GM19240 (cell line): Measurements from ENCODE around the gene TMEM94.
A peak's percentile ranks its signal among the peaks of the same experiment; 100 is the strongest.

ENCODE experiments used
- DNase-seq: peaks from one replicate; pipeline ENCODE4 v3.0.0; 2011; ENCODE audit warnings: low spot score; ENCODE audit not compliant: insufficient read length

Gene TMEM94

DNA sequence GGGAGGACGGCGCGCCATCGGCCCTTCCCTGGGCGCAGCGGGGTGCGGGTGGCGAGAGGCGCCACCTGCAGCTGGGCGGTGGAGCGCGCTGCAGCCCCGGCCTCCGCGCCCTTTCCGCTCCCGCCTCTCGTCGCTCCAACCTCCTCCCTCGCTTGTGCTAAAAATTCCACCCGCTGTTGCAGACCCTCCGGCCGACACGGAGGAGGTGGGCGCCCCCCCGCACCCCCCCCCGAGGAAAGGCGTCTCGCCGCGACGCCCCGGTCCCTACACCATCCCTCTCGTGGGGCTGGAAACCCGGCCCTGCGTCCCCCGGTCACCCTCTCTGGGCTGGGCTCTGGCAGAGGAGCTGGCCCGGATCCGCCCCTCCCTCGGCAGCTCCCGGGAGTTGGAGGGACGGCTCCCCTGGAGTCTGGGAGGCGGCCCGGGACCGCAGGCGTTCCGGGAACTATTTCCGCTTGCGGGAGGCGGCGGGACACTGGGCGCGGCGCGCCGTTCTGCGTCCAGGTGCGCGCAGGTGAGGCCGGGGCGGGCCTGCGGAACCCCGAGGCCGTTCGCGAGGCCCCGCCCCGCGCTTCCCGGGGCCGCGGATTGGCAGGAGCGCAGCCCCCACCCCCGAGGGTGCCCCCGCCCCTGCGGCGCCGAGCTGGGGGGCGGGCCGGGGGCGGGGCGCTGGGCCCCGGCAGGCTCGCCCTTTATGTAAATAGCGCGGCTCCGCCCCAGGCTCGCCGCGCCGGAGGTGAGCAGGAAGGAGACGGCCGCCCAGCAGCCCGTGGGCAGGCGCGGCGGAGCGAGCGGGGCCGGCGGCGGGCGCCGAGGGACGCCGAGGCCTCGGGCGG, 68.8 kb downstream of the TMEM94 start, which contains the start of gene LLGL2:
Gene LLGL2, plus strand, starts transcription at position 728 of the 836 bp plus-strand sequence. CDS start 17,730 bp downstream, outside the sequence.
- DNase-seq, result peak; percentile 89

DNA sequence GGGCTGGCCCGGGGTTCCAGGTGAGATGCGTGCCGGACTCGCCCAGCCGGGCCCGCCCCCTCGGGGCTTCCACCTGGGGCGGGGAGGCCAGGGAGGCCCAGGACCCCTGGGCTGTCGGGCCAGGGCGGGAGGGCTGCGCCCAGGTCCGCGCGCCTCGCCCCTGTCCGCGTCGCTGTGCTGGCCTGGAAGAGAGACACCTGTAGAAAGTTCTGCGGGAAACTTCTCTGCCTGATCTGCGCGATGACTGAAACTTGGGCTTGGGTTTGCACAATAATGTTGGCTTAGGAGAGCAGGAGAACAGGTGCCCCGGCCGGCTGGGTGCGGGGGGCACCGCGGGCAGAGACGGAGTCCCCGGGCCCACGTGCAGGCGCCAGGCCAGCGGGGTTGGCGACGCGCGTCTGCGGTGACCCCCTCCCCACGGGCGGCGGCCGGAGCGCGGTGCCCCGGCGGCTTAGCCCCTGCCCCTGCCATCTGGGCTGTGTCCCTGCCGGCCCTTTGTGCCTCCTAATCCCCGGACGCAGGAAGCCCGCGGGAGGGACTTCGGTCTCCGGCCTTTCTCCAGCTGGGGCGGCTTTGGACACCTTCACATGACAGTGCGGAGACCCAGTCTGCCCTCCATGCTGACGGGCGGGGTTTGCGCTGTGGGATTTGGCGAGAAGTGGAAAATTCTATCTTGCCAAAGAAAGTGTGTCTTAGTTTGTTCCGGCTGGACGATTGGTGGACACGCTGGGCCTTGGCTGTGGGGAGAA, 69.5 kb downstream of the TMEM94 start:
- DNase-seq, result no peak

DNA sequence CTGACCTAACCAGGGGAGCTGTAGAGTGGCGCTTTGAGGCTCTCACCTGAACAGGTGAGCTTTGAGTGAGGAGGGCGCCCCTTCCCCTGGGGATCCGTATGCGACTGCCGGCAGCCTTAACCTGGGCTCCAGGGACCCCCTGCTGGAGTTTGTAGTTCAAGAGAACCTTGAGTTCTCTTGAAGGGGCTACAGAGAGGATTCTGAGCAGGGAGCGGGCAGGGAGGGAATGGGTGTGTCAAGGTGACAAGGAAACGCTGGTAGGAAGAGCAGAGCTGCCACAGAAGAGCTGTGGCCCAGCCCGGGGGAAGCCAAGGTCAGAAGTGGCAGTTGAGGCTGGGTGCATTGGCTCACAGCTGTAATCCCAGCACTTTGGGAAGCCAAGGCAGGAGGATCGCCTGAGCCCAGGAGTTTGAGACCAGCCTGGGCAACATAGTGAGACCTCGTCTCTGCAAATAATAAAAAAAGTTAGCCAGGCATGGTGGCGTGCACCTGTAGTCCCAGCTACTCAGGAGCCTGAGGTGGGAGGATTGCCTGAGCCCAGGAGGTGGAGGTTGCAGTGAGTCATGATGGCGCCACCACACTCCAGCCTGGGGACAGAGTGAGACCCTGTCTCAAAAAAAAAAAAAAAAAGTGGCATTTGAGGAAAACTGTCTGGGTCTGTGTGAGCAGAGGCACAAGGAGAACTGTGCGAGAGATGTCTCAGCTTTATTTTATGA, 70.3 kb downstream of the TMEM94 start:
- DNase-seq, result no peak

DNA sequence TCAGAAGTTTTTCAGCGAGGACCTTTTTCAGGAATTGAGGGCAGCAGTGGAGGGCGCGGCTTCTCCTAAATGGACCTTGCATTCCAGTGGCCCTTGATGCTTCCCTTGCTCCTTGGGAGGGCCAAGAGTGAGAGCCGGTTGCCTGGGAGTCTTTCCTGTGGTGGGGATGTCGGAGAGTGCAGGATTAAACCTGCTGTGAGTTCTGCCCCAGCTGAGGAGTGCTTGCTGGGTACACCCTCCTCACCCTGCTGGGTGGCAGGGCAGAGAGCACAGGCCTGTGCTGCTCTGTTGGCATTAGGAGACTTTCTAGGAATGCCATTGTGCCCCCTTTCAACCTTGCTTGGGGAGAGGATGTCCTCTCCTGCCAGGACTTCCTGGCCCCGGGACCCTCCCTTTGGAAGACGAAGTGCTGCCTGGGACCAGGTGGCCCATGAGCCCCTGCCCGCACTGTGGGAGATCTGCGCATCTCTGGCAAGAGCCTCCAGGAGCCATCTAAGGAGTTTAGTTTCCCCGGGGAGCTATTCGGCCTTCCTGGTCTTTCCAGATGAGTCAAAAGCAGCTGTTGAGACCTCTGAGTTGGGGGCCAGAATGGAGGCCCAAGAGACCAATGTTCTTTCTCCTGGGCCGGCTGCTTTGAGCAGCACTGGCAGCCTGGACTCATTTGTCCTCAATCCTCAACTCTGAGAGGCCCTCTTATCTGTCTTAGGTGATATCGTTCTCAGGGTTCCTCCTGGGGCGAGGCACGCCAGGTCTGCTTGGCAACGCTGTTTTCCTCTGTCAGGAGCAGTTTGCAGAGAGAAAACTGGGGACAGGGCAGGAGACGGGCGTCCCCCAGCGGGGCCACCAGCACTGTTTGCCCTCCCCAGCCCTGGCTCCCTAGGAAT, 74.6 kb downstream of the TMEM94 start:
- no peak for DNase-seq

DNA sequence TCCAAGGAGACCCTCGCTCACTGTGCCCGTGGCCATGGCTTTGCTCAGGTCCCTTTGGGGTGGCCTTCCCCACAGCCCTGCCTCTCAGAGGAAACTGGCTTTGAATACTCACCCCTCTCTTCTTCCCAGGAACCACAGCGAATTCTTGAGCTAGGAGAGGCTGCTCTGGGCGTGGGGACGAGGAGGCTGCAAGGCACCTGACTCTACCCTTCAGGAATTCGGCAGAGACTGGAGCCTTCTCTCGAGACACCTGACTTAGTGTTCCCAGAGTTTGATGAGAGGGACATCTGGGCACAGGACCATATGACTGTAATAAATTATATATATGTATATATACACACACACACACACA, 75.3 kb downstream of the TMEM94 start:
- DNase-seq, result no peak

DNA sequence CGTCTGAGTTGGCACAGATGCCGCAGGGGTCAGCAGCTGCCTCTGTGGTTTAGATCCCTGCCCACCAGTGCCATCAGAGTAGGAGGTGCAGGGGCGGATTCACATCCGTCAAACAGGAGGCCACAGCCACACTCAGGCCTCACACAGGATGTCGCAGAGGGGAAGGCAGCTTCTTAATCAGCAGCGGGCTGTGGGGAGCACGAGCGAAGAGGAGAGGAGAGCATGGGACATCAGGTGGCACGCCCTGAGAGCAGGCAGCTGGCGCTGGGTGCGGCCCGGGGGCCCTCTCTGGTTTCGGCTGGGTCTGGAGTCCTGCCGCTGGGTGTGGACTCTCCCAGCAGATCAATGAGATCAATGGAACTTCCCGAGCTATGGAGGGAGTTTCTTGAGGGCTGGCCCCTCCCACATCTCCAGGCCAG, 78.7 kb downstream of the TMEM94 start:
- peak; percentile 51 for DNase-seq

DNA sequence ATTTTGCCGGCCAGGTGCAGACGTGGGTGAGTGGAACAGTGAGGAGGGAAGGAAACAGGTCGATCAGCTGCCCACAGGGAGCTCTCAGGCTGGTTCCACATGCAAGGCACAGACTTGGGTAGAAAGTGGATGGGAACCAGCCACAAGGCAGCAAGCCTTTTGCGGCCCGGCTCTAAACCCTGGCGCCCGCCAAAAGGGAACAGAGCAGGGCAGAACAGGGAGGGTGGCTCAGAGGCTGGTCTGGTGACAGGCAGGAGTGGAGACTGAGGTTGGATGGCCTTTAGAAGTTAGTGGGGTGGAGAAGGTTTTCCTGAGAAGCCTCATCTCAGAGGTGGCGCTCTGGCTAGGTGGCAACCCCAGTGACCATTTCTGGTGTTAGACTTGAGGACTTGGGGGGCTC, 79.4 kb downstream of the TMEM94 start:
- no peak for DNase-seq

DNA sequence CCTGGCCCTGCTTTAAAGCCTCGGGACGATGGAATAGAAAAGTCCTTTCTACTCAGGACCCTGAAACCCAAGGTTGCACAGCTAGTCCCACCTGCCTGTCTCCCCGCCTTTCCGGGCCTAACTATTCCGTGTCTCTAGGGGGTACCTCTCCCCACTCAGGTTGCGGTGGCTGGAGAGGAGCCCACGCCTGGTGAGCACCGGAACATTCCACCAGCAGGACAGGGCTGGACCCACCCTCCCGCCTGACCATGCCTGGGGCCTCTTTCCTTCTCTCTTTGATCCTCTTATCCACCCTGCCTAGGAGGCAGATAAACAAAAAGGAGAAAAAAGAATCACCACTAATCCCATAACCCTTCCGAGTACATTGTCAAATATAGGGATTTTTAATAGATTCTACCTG, 79.9 kb downstream of the TMEM94 start:
- no peak for DNase-seq

DNA sequence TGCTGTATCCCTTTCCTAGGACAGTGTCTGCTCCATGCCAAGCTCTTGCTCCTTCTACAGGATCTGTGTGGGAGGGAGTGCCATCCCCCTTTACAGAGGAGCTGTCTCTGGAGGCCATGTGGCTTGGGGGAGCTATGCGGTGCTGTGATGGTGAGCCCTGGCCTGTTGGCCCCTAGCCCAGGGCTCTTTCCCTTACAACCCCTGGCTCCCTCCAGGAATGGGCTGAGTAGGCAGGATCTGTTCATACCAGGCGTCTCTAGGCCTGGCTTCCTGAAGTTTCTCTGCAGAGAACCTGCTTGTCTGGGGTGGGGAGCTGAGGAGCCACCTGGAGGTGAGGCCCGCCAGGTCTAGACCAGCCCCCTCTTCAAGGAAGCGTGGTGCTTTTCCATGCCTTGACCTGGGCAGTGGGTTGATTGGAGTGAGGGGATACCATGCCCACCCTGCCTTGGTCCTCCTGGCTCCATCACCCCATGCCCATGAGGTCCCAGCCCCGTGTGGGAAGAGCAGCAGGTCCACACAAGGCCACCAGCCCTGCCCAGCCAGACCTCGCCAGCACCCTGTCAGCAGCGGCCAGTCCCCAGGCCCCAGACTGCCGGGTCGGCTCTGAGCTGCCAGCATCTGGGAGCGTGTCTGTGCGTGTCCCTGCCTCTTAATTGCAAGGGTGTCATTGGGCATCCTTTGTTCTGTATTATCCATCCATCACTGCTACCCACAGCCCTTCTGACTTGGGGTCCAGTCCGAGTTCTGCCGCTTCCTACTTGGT, 83.7 kb downstream of the TMEM94 start:
- no peak for DNase-seq

DNA sequence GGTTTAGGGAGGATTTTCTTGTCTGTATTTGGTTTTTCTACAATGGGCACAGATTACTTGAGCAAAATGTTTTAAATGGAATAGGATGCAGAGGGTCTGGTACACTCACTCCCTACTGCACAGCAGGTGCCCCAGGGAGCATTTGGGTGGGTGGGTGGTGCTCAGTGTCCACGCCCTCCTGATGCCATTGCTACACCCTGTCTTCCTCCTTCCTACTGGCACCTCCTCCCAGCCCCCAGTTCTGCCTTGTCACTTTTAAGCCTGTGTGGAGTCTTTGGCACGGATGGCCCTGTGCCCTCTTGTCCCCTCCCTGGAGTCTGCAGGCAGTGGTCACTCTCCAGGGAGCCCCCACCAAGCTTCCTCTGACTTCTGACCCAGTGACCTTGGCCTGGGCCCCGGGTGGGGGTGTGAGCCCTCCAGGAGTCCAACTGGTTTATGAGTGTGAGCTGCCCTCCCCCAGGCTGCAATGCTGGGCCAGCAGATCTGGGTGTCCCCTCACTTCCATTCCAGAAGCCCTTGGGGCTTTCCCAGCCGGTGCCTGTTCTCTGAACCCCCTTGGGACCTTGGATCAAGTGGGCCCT, 84.6 kb downstream of the TMEM94 start:
- DNase-seq, result no peak

DNA sequence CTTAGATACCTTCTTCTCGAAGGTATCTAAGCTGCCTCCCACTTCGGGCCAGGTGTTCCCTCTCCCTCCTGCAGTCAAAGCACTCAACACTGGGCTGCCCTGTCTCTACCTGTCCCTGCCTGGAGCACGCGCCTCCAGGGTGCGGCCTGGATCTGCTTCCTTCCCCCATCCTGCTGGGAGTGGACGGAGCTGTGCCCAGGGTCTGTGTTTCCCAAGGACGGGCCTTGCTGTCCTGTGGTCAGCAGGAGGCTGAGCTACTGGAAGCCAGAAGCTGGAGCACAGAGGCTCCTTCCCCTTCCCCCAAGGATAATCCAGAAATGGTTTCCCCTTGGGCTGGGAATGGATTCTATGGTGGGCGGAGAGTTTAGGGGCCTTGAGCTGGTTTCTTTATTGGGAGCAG, 85.8 kb downstream of the TMEM94 start:
- DNase-seq, result no peak

DNA sequence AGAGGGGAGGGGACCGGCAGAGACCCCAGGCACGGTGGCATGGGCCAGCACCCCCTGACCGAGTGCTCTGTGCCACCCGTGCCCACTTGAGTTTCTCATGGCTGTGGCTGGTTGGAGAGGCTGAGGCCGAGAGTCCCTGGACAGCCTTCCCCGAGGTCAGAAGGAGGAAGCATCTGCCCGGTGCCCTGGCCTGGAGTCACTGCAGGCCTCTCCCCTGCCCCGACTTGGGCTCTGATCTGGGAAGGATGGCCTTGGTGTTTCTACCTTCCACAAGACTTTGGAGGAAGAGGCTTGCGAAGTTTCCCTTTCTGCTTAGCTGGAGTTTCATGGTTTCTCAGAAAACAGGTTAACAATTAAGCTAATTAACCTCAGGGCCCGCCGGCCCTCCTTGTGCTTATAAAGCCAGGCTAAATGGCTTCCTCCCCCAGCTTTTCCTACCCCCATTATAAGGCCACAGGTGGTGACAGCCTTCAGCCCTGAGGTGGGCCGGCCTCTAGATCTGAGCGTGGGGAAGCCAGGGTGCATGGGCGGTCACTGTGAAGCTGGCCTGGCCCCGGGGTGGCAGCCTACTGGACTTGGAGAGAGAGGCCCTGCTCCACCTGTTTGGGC, 86.4 kb downstream of the TMEM94 start:
- DNase-seq, result no peak

DNA sequence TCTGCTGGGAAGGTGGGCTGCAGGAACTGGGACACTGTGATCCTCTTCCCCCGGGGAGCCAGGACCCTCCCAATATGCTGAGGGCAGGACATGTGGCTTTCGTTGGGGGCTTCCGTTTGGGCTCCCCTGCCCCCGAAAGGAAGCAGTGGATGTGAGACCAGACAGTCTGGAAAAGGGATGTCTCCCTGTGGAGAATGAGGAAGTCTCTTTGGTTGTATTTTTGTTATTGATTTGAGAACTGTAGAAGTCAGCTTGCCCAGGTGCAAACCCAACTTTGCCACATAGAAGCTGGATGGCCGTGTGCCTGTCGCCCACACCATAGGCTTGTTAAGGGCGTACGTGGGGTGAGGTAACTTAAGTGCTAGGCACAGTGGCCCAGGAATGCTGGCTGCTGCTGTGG, 87.8 kb downstream of the TMEM94 start:
- no peak for DNase-seq

DNA sequence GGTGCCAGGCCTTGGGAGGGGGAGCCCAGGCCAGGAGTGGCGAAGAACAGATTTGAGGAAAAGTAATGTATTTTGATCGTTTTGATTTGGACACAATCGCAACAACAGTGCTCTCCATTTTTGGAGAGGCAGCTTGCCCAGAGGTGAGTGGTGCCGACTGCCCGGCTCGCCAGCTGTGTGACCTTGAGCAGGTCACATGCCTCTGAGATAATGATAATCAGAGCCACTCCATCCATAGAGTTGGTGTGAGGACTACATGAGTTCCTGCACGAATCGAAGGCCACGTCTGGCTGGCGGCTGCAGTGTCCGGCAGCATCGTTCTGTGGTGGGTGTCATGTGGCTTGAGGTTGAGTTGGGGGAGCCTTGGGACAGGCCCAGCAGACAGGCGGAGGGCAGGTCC, 89.7 kb downstream of the TMEM94 start:
- no peak for DNase-seq

DNA sequence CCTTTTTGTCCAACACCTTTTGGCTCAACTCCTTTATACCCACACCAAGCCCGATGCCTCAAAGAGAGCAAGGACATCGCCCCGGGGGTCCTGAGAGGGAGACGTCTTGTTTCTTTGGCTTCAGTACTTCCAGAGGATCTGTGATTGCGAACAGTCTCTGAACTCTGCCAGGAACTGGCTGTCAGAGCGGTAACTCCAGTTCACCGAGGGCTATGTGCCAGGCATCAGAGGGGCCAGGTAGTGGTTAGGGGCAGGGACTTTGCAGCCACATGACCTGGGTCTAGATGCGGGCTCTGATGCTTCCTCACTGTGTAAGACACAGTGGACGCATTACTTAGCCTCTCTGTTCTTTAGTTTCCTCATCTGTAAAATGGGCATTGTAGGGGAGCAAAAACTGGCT, 90.7 kb downstream of the TMEM94 start:
- no peak for DNase-seq

DNA sequence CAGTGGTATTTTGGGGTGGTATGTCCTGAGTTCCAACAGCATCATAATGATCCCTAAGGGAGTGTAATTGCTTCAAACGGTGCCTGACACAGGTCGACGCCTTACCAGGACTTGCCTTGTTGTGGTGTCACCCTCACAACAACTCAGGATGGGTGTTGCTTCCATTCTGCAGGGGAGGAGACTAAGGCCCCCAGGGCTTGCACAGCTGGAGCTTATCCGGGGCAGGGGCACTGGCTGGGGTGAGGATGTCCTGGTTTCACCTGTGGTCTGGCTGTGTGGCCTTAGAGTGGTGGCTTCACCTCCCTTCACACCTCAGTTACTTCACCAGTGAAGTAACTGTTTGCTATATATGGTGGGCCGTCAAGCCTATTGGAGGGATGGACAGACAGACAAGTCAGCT, 92.4 kb downstream of the TMEM94 start:
- no peak for DNase-seq
